Loucy (cell line): Measurements from ENCODE around the gene MAML3.

Source experiments
- H2AFZ ChIP-seq: fragments of 200-600 bp; sonication (generic); 2 replicates; pipeline ENCODE4 v1.6.0; 2016; ENCODE audit warnings: antibody characterized with exemption, mild to moderate bottlenecking, low read length, moderate library complexity
- H3F3A ChIP-seq: fragments of 200-600 bp; 2 replicates; pipeline ENCODE4 v1.6.0; 2016; ENCODE audit warnings: antibody characterized with exemption, low read depth, mild to moderate bottlenecking
- H3K27me3 ChIP-seq: fragments of 200-600 bp; sonication (generic); 2 replicates; pipeline ENCODE4 v1.6.1; 2014; ENCODE audit warnings: low read length, mild to moderate bottlenecking; ENCODE audit not compliant: insufficient read depth, poor library complexity, severe bottlenecking
- H3K36me3 ChIP-seq: fragments of 200-600 bp; sonication (generic); 2 replicates; pipeline ENCODE4 v1.6.1; 2016; ENCODE audit warnings: low read length; ENCODE audit not compliant: insufficient read depth
- H3K4me1 ChIP-seq: fragments of 200-600 bp; sonication (generic); 2 replicates; pipeline ENCODE4 v1.5.1; 2014; ENCODE audit warnings: low read length, mild to moderate bottlenecking; ENCODE audit not compliant: insufficient read depth, poor library complexity, severe bottlenecking
- H3K4me2 ChIP-seq: fragments of 200-600 bp; sonication (generic); 2 replicates; pipeline ENCODE4 v1.6.0; 2014; ENCODE audit warnings: antibody characterized with exemption, low read length, low read depth, mild to moderate bottlenecking; ENCODE audit not compliant: poor library complexity, severe bottlenecking
- H3K4me3 ChIP-seq: fragments of 200-600 bp; sonication (generic); 2 replicates; pipeline ENCODE4 v1.5.1; 2014; ENCODE audit warnings: low read length, mild to moderate bottlenecking, mixed read lengths; ENCODE audit not compliant: poor library complexity, severe bottlenecking
- H3K79me2 ChIP-seq: fragments of 200-600 bp; sonication (generic); 2 replicates; pipeline ENCODE4 v1.6.1; 2014; ENCODE audit warnings: low read length; ENCODE audit not compliant: insufficient read depth
- H3K9ac ChIP-seq: fragments of 200-600 bp; sonication (generic); 2 replicates; pipeline ENCODE4 v1.6.0; 2014; ENCODE audit warnings: mild to moderate bottlenecking, low read depth, low read length, moderate library complexity; ENCODE audit not compliant: poor library complexity, severe bottlenecking
- H3K9me2 ChIP-seq: fragments of 200-600 bp; sonication (generic); replicated peaks from 2 replicates; pipeline ENCODE4 v1.6.1; 2016; ENCODE audit warnings: low read depth, low read length, mixed read lengths
- H3K9me3 ChIP-seq: fragments of 200-600 bp; sonication (generic); 2 replicates; pipeline ENCODE4 v1.6.1; 2014; ENCODE audit warnings: mild to moderate bottlenecking, antibody characterized with exemption, low read length, low read depth; ENCODE audit not compliant: insufficient read depth
- H4K20me1 ChIP-seq: fragments of 200-600 bp; sonication (generic); 2 replicates; pipeline ENCODE4 v1.6.0; 2014; ENCODE audit warnings: antibody characterized with exemption, low read length, mild to moderate bottlenecking; ENCODE audit not compliant: insufficient read depth, poor library complexity, severe bottlenecking
- EZH2phosphoT487 ChIP-seq: fragments of 200-600 bp; IDR thresholded peaks from 2 replicates; pipeline ENCODE4 v1.6.1; 2018; ENCODE audit warnings: antibody characterized with exemption, mild to moderate bottlenecking, moderate library complexity, borderline replicate concordance
- TF ChIP-seq, protein P1 (sequence below): fragments of 200-600 bp; sonication (generic); conservative IDR thresholded peaks from 2 replicates; pipeline ENCODE4 v1.5.1; 2014; ENCODE audit warnings: mild to moderate bottlenecking, antibody characterized with exemption, low read length

Gene MAML3

DNA sequence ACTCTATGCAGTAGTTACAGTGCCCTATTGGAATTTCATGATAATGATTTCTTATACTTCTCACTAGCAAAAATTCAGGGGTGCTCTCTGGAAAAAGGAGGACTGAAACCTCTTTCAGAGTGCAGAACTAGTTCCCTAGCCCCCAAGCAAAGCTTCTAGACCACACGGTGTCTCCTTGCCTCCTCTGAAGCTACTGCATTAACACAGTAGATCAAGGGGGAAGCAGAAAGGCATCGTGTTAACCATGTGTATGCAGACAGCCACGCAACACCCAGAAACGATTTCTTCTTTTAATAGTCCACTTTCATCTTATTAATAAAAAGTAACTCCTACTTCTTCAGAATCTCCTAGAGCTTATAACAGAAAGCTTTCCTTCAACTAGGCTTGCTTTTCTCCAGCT lies 44.7 kb downstream of the MAML3 start:
- Histone ChIP-seq H3K27me3 (no peaks in the 10 kb centered on the region), H3K4me1 (peaks cover 60% of the 10 kb centered on the region), H3K4me3 (no peak overlapping the region), H3K4me2 (peak overlapping the region; percentile 8), H2AFZ (no peak overlapping the region), H3K9me3 (no peaks in the 10 kb centered on the region), H3K79me2 (peaks cover 84% of the 10 kb centered on the region), H4K20me1 (no peaks in the 10 kb centered on the region), H3K9ac (no peak overlapping the region), H3K9me2 (no peaks in the 10 kb centered on the region), H3K36me3 (no peaks in the 10 kb centered on the region), H3F3A (no peaks in the 10 kb centered on the region)
- no peak for TF ChIP-seq EZH2phosphoT487
- TF ChIP-seq, protein P1, sequence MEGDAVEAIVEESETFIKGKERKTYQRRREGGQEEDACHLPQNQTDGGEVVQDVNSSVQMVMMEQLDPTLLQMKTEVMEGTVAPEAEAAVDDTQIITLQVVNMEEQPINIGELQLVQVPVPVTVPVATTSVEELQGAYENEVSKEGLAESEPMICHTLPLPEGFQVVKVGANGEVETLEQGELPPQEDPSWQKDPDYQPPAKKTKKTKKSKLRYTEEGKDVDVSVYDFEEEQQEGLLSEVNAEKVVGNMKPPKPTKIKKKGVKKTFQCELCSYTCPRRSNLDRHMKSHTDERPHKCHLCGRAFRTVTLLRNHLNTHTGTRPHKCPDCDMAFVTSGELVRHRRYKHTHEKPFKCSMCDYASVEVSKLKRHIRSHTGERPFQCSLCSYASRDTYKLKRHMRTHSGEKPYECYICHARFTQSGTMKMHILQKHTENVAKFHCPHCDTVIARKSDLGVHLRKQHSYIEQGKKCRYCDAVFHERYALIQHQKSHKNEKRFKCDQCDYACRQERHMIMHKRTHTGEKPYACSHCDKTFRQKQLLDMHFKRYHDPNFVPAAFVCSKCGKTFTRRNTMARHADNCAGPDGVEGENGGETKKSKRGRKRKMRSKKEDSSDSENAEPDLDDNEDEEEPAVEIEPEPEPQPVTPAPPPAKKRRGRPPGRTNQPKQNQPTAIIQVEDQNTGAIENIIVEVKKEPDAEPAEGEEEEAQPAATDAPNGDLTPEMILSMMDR, result no peak

DNA sequence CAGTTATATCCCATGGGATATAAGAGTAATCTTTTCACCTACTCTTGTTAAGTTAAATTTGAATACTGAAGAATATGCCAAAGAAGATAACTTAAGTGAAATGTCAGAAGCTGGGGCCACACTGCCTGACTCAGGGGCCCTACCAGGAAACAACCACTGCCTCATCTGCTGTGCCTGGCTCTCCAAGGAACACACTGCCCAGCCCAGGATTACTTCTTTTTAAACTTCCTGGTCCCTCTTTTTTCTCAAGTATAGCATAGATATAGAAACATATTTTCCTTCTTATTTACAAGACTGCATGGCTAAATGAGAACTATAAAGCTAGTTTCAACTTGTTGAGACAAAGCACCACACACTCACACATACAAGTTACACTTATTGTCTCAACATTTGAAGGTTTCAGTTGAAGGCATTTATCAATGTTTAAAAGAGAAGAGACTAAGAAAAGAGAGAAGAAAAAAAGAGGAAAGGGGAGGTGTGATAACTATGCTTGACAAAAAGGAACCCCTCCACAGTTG lies 45.2 kb downstream of the MAML3 start:
- Histone ChIP-seq H3K27me3 (no peaks in the 10 kb centered on the region), H2AFZ (no peak overlapping the region), H3K4me3 (no peak overlapping the region), H3K4me2 (peak overlapping the region; percentile 8), H3F3A (peaks cover 3% of the 10 kb centered on the region; the same call in 1 of the 2 replicates), H3K79me2 (peaks cover 79% of the 10 kb centered on the region), H3K9ac (no peak overlapping the region), H3K9me2 (no peaks in the 10 kb centered on the region), H3K9me3 (no peaks in the 10 kb centered on the region), H4K20me1 (no peaks in the 10 kb centered on the region), H3K4me1 (peaks cover 57% of the 10 kb centered on the region), H3K36me3 (no peaks in the 10 kb centered on the region)
- TF ChIP-seq, protein P1, result no peak
- TF ChIP-seq EZH2phosphoT487, result no peak

DNA sequence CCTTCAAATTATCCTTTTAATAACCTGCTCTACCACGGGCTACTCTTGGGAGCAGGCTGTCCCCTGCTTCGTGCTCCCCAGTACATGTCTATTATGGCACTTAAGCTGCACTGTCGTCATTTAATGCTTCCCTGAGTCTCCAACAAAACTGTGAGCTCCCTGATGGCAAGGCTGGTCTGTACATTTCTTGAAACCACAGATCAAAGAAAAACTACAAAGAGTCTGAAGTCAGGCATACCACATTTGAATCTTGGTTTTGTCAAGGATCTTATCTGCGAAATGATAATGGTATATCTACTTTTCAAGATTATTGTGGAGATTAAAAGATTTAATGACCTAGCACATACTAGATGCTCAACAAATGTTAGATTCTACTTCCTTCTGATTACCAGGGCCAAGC lies 45.7 kb downstream of the MAML3 start:
- H3K9me2 ChIP-seq, result no peaks in the 10 kb centered on the region
- peaks cover 57% of the 10 kb centered on the region for H3K4me1 ChIP-seq
- peak overlapping the region; percentile 17 for H3K4me2 ChIP-seq
- H4K20me1 ChIP-seq, result no peaks in the 10 kb centered on the region
- H3F3A ChIP-seq, result peaks cover 7% of the 10 kb centered on the region
- no peaks in the 10 kb centered on the region for H3K27me3 ChIP-seq
- H3K9ac ChIP-seq, result no peak overlapping the region
- peaks cover 75% of the 10 kb centered on the region for H3K79me2 ChIP-seq
- TF ChIP-seq, protein P1, result no peak
- no peak for TF ChIP-seq EZH2phosphoT487
- no peak overlapping the region for H2AFZ ChIP-seq
- no peak overlapping the region for H3K4me3 ChIP-seq
- no peaks in the 10 kb centered on the region for H3K9me3 ChIP-seq
- H3K36me3 ChIP-seq, result no peaks in the 10 kb centered on the region
